Activated CD4-positive, alpha-beta T cell treated with anti-CD3 and anti-CD28 coated beads, Interleukin-2, amount 50 U/mL, for 16 hours (primary cell): ENCODE measurements around the gene TMEM209.
"Not testable (repeated sequence)": the region's sequence is repeated elsewhere in the genome, so short reads cannot be mapped to it uniquely, and the experiment has no call there.

Experiments used
- DNase-seq: peaks from one replicate; pipeline ENCODE4 v3.0.0-alpha.2; 2020

Gene TMEM209

DNA sequence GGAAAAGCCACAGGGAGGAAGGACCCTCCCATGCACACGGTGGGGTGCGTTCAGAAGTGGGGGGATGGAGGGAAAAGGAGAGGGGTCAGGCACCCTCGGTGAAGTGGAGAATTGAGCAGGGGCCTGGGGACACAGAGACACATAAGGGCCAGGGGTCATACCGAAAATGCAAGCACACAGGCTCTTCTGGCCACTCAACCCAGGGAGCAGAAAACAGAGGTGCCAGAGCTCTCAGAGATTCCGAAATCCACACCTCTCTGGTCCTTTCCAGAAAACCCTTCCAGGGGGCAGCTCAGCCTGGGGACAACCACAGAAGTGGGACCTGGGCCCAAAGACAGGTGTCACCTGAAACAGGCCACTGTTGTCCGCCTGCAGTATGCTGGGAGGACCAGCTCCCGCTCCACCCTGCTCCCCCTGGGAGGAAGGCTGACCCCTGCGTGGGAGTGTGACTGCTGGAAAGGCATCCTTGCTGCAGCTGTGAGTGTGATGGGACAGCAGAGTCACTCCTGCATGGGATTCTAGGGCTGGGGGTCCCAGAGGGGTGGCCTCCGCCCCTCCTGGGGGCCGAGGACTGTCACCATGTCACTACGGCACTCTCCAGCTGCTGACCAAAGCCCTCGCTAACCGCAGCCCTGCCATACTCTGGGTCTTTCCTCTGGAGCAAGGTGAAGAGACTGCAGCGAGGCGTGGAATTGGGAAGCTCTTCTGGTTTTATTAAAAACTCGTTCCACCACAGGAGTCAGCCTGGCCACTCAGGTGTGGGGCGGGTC is 63.1 kb downstream of the TMEM209 start:
- no peak for DNase-seq

- peak; percentile 37 for DNase-seq
Observed at GRCh38 chr7:130141161-130141883, 63.9 kb downstream of the TMEM209 start.

DNA sequence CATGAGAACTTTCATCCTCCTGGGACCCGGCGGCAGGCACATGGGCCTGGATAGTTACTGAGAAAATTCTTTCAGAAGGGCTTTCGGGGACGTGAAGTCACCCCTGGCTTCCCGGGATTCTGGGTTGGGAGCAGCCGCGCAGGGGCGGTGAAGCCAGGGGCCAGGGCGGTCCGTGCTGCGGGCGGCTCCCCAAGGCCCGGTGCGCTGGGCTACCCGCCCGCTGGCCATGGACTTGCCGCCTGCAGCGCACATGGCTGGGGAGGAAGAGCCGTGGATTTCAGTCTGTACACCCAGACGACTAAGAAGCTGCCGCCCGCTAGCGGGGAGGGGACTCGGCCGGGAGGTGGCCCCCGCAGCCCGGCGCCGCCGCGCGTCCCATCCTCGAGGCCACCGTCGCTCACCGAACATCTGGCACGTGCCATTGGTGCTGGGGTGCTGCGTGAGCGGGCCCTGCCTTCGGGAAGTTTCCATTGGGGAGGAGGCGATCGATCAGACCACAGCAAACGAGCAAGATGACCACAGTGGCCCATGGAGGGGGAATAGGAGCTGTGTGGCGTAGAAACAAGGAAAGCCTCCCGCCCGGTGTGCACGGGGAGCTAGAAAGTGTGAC is 64.5 kb downstream of the TMEM209 start:
- DNase-seq: no peak

- DNase-seq: no peak
Observed at GRCh38 chr7:130139193-130139960, 65.8 kb downstream of the TMEM209 start.

GRCh38 chr7:130137207-130137606 is 68.0 kb downstream of the TMEM209 start:
- DNase-seq: no peak

GRCh38 chr7:130136579-130137167 is 68.5 kb downstream of the TMEM209 start:
- DNase-seq: no peak

DNA sequence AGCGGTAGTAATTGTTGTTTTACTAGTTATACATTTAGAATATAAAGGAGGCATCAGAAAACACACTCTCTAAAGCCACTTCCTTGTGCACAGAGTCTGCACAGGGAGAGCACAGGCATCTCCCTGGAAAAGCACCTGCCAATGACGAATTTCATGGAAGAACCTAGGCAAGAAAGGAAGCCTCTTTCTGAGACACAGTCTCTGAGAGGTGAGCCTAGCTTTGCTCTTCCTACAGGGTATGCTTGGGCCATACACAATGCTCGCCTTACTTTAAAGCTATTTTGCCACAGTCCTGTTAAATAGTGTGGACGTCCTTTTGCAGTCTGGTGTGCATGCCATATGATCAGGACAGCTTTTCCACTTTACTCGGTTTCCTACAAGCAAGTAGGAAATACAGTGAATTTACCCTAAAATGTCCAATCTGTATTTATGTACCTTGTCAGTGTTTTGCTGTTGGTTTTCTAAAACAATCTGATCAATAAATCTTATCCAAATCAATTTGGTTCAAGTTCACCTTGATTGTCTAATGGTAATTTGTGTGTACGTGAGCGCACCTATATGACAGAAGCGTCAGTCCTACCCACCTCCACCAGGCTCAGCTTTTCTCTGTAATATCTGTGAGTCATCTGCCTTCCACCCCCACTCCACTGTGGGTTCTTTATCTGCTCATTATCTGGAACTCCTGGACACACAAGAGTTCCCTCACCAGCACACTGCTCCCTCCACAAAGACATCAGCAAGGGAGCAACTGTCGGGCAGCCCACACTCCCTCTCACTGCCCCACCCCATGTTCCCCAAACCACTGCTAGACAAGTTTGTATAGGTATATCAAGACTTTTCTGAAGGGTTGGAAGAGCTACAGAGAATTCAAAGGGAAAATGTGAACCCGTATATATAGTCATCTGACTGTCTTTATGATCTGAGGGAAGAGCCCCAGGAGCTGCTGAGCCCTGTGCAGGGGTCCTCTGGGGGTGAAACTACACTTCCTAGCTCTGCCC is 69.7 kb downstream of the TMEM209 start:
- no peak for DNase-seq

DNA sequence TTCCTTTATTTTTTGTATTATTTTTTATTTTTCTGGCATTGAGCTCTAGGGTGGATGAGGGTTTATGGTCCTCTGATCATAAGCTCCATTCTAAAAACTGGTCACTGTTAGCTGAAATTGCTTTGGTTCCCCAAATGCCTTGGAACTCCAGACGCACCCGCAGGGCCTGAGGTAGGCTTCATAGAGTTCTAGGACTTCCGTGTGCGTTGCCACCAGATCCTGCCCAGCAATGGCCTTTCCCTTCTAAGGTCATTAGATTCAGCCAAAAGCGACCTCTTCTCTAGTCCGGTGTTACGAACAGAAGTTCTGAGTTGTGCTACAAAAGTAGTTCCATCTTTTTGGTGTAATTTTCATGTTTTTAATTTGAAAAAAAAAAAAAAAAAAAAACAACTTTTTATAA is 70.5 kb downstream of the TMEM209 start:
- DNase-seq: no peak

GRCh38 chr7:130134106-130134636 is 71.0 kb downstream of the TMEM209 start:
- no peak for DNase-seq

GRCh38 chr7:130133029-130133782 is 72.0 kb downstream of the TMEM209 start:
- no peak for DNase-seq

DNA sequence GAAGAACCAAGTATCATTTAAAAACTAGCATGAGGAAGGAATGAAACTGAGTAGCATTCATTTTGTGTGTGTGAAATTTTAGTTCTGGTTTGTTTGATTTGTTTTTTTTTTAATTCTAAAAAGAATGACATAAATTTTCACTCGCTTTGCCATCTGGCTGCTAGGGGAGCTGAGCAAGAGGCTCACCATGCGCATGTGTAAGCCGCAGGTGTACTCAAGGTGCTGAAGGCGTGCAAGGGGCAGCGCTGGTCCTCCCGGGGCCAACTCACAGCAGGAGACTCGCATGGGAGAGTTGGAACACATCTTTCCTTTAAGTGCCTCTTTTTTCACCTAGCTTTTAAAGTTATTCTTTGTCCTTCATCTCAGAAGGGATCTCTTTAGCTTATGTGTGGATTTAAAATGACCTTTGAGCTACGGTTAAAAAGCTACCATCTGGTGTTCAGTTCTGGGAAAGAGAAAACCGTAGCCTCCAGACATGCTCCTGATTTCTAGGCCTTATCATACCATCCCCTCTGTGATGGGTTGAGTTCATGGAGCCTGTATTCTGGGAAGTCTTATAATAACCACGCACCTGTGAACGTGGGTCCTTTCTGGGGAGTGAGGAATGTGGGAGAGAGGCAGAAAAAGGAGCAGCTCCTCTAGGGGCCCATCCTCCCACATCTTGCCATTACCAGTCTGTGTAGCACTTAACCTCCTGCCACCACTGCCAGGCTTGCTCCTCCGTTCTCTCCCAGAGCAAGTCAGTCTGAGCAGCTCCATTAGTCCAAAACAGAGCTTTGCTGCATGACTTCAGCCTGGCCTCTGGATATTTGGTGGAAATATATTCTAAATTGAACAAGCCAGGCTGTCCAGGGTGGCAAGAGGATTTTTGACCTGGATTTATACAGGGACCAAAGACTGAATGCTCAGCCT is 73.0 kb downstream of the TMEM209 start:
- no peak for DNase-seq

DNA sequence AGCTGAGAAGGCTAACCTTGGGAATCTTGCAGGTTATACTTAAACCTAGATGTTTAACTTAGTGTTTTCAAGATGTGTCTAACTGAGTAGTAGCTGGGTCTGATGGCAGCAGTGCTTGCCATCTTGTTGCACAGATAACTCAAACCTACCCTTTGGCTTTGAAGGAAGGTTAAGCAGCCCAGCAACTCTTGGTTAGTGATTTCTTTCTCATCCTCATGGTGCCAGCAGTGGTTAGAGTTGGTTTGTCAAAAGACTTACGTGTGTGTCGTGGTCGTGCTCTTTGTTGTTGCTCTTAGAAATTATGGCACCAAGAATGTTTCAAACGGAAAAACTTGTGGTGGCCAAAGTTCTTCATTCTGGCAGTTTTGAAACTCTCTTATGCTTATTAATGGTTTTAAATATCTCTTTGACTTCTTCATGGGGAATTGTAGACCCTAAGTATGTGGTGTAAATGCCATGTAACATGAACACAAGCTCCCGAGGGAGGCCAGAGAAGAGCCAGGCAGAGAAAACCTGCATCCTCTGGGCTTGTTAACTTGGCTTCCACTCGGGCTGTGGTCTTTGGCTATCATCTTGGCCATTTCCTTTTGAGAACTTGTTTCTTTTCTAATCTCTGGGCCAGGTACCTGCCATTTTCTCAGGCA is 73.9 kb downstream of the TMEM209 start:
- no peak for DNase-seq

DNA sequence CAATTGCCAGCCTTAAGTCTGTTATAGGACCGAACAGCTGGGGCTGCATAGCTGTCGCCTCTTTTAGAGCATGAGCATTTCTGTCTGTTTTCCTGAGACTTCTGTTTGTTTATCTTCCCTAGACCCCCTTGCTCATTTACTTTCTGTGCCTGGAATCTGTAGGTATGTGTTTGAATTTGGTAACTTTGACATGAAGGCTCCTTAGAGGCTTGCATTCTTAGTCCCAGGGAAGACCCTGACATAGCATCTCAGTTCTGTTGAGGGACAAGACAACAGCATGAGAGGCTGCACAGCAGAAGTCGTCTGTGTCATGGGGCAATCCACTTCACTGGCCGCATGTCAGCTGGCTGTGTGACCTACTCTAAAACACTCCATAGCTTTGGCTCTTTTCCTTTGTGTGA is 76.2 kb downstream of the TMEM209 start:
- DNase-seq: no peak

DNA sequence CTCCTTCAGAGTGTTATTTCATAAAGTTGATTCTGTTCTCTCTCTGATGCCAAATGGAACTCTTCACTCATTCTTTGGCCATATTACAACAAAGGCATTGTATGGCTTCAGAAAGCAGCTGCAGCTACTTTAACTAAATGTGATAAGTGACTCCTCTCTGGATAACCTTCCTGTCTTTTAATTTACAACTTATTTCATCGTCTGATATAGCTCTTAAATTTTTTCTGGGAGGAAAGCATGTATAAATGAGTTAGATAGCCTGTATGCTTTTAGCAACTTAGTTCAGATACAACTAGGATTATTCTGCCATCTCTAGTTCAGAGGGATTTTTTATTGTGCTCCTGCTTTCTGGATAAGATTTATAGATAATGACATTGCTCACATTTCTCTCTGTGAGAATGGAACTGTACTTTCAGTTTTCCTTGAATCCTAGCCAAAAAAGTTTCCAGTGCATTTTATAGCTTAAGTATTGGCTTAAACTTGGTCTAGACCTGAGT is 77.3 kb downstream of the TMEM209 start:
- no peak for DNase-seq

- no peak for DNase-seq
Observed at GRCh38 chr7:130127404-130127803, 77.8 kb downstream of the TMEM209 start.

DNA sequence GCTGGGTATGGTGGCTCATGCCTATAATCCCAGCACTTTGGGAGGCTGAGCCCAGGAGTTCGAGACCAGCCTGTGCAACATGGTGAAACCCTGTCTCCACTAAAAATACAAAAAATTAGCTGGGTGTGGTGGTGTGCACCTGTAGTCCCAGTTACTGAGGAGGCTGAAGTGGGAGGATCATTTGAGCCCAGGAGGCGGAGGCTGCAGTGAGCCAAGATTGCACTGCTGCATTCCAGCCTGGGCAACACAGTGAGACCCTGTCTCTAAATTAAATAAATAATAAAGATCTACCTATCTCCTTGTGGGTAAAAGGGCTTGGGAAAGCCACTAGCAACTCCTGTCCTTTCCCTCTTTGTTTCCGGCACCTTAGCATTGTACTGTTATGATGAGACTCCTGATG is 78.4 kb downstream of the TMEM209 start:
- DNase-seq: not testable (repeated sequence)

GRCh38 chr7:130124711-130125110 is 80.5 kb downstream of the TMEM209 start:
- no peak for DNase-seq

DNA sequence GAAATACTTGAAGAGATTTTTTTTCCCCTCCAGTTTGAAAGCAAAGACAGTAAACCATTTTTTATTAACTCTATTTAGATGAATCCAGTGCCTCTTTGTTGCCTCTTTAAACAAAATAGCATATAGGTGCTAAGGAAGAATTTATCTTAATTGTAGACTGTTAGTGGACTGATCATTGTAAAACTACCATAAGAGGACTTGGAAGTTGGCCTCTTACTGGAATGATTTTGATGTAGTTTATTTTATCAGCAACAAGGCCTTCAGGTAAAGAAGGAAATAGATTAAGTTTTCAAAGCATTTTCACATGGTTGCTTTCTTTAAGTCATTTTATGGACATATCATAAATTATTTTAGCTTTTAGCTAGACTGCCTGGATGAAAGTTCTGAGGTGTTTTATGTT is 81.7 kb downstream of the TMEM209 start:
- no peak for DNase-seq

GRCh38 chr7:130118801-130119200 is 86.4 kb downstream of the TMEM209 start:
- no peak for DNase-seq
